GM21381 (cell line): ENCODE data around the gene LRRC27.

Experiments used
- ATAC-seq: cut with Tn5 transposase; IDR thresholded peaks from one replicate; pipeline ENCODE4 v1.9.1; 2021; ENCODE audit warnings: mild to moderate bottlenecking, moderate library complexity; ENCODE audit not compliant: unreplicated experiment

The LRRC27 gene

DNA sequence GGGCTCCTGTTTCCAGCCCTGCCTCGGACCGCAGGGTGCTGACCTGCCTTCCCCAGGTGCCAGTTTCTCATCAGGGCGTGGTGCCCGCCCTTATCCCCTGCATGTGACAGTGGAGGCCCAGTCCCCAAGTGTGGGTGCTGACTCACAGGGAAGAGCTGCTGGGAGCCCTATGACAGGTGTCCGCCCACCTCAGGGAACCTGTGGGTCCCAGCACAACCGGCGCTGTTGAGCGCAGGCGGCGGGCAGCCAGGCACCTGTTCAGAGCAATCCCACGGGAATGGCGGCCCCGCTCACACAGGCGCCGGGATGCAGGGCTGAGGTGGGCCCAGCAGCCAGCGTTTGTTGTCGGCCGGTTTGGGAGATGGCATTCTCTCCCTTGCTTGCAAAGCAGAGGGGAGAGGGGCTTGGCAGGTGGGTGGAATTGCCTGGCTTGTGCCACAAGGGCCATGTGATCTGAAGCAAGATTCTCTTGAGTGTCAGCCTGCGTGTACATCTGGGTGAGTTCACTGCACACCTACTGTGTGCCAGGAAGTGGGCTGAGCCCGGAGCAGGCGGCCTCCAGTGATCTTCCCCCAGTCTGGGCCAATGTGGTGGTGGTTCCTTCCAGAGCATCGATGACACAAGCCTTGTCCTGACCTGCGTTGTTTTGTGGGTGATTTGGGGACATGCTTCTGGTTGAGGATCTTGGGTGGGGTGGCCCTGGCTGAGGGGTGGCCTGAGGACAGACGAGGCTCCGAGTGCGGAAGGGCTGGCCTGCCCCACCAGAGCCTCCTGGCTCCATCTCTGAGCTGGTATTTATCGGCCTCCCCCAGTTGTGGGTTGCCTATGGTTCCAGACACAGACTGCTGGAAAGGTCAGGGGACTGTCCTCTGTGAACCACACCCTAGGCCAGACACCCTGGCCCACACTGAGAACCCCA, 67.4 kb downstream of the LRRC27 start:
- no peak for ATAC-seq

DNA sequence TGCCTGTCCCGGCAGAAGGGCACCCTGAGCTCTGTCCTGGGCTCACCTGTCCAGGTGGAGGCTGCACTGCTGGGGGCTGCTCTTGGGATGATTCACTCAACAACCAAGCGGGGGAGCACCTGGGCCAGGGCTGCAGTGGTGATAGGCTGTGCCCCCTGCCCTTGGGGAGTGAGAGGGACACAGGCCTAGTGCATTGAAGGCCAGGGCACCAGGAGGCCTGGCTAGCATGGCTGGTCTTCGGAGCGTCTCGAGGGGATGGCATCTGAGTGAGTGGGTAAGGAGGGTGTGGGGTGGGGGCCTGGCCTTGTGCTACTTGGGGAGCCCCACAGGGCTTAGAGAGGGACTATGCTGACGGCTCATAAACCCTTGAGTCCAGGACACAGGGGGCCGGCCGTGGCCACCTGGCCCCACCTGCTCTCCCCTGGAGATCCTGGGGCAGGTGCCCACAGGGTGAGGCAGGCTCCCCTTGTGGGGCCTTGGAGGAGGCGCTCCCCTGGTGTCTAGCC, 68.1 kb downstream of the LRRC27 start:
- ATAC-seq = no peak

DNA sequence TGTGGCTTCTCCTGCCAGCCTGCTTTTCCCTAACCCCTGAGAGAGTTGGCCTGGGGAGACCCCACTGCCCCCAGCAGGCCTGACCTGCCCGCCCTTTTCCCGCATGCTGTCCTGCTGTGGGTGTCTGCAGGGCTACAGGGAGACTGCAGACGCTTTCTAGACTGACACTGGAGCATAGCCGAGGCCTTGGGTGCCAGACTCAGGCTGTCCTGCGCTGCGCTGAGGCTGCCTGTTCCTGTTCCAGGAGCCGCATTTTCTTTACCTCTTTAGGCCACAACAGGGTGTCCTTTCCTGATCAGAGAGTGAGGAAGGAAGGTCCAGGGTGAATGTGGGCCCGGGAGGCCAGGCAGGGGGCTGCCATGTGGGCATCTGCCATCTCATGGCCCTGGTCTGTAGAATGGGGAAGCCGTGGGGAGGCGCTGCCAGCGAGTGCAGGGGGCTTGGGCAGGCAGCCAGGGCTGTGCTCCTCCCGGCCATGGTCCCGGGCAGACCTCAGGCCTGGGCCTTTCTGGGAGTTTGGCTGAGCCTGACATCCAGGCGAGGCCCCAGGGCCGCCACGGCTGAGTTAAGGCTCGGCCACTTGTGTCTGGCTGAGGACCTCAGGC, 68.7 kb downstream of the LRRC27 start:
- no peak for ATAC-seq

DNA sequence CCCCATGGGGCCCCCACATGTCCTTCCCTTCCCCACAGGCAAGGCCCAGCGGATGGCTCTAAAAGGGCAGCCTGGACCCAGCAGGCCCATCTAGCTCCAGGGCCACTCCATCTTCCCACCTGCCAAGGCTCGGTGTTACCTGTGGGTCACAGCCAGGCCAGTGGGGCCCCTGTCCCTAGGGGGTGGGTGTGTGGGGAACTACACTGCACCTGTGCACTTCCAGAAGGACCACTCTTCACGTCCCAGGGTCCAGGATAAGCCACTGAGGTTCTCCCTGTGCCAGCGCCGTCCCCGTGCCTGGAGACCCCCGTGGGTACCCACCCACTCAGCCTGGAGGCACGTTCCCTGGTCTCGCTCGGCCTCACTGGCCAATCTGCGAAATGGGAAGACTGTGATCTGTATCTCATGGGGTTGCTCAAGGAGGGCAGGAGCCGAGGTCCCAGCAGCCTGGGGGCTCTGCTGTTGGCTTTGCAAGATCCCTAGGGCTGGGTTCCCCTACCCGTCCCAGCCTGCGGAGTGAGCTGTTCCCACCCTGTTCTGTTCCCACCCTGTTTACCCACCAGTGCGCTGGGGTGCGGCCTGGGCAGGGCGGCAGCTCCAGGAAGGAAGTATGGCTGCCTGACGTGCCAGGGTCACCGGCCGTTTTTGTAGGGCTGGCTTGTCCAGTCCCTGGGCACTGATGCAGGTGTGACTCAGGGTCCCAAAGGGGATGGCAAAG, 69.6 kb downstream of the LRRC27 start:
- no peak for ATAC-seq

DNA sequence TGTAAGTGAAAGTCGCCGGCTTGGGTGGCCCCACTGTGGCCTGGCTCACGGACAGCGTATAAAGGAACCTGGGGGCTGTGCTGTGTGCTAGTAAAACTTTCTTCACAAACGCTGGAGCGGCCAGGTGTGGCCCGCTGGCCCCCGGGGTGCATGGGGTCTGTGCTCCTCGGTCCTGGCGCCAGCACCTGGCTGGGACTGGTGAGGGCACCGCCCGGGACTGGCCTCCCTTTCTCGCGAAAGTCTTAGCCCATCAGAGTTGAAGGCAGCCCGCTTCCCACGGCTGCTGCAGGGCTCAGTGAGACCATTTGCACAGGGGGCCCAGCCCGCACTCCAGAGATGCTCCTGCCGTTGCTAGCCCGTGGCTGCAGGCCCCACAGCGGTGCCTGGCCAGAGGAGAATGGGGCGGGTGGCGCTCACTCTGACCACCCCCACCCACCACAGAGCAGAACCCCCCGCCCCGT, 70.8 kb downstream of the LRRC27 start:
- no peak for ATAC-seq

DNA sequence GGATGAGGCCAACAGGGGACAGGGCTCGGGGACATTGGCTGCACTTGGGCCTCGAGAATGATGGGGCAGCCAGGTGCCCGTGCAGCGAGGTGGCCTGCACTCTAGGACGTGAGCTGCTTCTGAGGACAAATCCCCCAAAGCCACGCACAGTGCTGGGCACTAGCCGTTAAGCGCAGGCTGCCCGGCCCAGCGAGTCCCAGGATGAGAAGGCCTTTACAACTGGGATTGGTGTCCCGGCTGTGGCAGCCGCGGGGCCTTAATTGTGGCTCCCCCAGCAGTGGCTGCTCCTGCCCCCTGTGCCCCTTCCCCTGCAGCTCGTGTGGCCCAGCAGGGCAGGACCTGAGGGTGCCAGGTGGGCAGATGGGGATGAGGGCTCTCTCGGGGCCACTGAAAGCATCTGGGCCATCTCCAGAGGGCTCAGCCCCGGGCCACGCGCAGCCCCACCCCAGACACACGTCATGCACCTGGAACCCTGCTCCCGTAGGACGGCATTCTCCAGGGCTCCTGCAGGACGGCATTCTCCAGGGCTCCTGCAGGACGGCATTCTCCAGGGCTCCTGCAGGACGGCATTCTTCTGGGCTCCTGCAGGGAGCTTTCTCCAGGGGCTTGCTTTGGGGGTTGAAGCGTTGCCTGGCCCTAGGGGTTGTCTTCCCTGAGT, 71.6 kb downstream of the LRRC27 start:
- no peak for ATAC-seq

DNA sequence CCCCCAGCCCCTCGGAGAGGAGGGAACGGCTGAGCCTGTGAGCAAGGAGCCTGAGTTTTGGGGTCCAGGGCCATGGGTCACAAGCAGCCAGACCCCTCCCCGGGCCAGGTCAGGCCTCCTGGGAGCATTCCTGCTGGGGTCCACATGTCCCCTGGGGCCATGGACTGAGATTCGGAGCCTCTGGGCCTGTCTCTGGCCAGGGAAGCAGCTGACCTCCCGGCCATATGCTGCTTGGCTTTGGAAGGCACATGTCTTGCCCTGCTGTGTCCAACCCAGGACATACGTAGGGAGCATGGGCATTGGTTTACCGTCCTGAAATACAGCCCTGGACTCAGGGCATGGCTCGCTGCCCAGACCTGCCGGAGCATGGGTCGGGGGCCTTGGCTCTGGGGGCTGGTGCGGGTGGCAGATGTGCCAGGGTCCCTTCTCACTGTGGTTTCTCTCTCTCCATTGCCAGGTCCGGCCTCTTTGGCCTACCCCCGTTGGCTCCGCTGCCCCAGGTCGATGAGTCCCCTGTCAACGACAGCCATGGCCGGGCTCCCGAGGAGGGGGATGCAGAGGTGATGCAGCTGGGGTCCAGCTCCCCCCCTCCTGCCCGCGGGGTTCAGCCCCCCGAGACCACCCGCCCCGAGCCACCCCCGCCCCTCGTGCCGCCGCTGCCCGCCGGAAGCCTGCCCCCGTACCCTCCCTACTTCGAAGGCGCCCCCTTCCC, 72.3 kb downstream of the LRRC27 start:
- ATAC-seq = no peak

DNA sequence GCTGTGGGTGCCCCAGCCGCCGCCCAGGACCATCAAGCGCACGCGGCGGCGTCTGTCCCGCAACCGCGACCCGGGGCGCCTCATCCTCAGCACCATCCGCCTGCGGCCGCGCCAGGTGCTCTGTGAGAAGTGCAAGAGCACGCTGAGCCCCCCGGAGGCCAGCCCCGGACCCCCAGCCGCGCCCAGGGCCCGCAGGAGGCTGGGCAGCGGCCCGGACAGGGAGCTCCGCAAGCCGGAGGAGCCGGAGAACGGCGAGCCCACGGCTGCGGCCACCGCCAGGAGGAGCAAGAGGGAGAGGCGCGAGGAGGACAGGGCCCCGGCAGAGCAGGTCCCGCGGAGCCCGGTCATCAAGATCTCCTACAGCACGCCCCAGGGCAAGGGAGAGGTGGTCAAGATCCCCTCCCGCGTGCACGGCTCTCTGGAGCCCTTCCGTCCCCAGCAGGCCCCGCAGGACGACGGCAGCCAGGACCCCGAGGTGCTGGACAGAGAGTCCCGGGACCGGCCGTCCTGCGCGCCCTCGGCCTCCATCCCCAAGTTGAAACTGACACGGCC, 73.0 kb downstream of the LRRC27 start:
- no peak for ATAC-seq

DNA sequence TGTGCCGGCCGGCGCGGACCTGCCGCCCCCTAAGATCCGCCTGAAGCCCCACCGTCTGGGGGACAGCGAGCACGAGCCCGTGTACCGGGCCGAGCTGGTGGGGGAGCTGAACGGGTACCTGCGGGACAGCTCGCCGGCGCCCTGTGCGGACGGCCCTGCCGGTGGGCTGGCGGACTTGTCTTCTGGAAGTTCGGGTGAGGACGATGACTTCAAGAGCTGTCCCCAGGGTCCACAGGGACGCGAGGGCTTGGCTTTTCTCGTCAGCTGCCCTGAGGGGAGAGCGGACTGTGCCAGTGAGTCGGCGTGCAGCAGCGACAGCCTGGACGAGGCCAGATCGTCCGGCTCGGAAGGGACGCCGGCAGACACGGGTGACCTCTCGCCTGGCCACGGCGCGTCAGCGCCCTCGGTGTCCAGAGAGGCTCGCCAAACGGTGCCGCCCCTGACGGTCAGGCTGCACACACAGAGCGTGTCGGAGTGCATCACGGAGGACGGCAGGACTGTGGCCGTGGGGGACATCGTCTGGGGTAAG, 73.5 kb downstream of the LRRC27 start:
- no peak for ATAC-seq

DNA sequence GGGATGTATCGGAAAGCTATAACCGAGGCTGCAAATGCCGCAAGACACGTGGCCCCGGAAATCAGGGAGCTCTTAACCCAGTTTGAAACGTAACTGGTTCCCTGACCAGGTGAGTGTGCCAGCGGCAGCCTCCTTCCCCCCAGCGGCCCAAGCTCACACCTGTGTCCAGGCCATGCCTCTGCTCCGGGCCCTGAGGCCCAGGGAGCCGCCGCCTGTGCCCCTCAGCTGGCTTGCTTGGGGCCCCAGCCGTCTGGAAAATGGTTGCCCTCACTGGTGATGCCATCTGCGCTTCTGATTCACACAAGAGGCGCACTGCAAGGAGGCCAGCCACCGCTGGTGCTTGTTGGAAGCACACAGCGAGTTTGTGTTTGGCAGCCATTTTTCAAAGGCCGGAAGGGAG, 74.2 kb downstream of the LRRC27 start:
- no peak for ATAC-seq

DNA sequence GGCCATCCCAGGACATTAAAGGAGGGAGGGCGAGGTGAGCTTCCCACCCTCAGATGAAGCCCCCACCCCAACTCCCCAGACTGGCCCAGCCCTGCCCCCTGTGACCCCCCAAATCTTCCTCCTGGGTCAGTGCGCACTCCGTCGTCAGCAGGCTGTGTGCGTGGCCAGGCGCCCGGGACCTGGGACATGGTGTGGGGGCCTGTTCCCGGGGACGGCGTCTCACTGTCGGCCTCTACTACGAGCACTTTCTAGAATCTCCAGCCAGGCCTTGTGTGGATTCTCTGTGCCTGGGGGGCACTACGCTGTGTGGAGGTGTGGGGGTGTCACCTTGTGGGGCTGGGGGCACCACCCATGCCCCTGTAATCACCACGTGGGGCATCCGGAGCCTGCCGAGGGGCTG, 74.8 kb downstream of the LRRC27 start:
- no peak for ATAC-seq

DNA sequence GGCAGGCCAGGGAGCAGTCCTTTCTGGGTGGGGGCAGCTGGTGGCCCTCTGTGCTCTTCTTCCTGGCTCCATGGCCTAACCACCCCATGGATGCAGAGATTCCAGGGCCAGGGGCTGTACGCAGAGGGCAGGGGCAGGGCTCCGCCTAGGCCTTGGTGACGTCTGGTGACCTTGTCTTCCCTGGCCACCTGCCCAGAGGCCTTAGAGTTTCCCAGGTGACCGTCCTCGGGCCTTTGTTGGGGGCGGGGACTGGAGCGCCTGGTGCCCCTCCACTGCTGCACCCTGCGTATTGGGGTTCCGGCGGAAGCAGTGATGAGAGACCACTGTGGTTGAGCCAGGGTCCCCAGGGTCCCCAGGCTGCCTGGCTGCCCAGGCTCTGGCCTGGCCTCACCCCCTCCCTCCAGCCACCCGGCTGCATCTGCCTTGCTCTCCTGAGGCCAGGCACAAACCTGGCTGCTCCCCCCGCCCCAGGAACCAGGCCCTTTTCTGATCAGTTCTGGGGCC, 75.3 kb downstream of the LRRC27 start:
- ATAC-seq = no peak

DNA sequence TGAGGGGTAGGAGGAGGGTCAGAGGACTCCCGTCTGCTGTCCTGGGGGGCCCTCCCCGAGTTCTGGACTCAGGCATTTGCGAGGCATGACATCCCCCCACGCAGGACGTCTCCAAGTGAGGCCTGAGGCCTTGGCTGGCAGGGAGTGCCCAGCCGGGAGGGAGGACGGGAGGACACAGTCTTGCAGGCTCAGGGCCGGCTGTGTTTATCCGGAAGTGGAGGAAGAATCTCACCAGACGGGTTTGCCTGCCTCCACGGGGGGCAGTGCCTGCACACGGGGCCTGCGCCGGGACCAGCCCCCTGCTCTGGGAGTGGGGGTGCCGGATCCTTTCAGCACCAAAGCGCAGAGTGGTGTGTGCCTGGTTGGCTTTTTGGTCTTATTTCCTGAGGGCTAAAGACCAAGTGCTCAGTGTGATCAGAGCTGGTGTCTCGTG, 75.9 kb downstream of the LRRC27 start:
- no peak for ATAC-seq

DNA sequence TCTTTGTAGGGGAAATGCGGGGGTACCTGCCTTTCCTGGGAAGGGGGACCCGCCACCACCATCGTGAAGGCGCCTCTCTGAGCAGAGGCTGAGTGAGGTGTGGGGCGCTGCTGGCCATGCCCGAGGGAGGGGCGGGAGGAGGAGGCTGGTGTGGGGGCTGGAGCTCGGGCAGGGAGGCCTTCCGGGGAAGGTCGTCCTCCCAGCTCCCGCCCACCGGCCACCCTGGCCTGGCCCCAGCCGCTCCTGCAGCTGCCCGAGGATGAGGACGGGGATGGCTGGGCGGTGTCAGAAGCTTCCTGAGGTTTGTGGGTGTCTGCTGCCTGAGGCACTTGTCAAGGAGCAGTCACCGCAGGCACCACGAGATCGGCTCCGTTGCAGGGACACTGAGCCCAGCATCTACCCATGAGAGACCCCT, 76.4 kb downstream of the LRRC27 start:
- ATAC-seq = no peak

DNA sequence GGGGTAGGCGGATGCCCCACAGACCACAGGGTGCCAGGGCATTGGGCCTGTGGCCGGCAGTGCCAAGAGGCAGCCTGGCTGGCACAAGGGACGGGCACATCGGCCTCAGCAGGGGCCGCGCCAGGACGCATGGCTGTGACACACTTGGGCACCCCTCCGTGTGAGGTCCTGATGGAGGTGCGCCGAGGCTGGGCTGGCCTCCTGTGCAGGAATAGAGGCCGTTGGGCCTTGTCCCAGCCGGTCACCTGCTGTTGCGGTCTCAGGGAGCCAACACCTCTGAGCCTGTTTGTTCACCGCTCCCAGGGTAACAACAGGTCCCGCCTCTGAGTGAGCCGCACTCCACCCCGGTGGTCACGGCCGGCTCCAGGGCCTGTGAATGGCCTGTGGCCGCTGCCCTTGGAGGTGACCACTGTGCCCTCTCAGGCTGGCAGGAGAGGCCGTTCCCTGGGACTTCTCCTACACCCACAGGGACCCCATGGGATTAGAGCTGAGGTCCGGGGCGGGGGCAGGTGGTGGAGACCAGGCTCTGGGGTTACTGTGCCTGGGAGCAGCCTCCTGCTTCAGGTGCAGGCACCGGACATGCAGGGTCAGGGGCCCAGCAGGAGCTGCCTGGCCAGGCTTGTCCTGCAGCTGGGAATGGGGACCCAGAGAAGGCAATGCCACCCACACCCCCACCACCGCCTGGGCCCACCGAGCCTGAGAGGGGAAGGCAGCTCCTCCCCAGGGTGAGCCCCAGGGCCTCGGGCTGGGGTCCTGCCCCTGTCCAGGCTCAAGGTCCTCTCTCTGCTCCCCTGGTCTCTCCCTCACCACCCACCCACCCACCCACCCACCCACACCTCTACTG, 77.1 kb downstream of the LRRC27 start:
- no peak for ATAC-seq

DNA sequence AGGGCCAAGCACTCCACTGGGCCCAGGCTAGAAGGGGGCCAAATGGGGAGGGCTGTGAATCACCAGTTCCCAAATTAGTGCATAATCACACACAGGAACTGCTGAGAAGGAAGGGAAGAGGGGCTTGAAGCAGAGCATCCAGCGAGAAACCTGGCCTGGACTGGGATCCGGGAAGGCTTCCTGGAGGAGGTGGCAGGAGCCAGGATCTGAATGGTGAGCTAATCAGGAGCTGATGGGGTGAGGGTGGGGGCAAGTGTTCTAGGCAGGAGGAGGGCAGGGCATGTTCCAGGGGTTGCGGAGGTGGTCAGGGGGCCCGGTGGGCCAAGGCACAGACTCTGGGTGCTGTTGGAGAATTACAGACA, 77.7 kb downstream of the LRRC27 start:
- ATAC-seq = no peak

DNA sequence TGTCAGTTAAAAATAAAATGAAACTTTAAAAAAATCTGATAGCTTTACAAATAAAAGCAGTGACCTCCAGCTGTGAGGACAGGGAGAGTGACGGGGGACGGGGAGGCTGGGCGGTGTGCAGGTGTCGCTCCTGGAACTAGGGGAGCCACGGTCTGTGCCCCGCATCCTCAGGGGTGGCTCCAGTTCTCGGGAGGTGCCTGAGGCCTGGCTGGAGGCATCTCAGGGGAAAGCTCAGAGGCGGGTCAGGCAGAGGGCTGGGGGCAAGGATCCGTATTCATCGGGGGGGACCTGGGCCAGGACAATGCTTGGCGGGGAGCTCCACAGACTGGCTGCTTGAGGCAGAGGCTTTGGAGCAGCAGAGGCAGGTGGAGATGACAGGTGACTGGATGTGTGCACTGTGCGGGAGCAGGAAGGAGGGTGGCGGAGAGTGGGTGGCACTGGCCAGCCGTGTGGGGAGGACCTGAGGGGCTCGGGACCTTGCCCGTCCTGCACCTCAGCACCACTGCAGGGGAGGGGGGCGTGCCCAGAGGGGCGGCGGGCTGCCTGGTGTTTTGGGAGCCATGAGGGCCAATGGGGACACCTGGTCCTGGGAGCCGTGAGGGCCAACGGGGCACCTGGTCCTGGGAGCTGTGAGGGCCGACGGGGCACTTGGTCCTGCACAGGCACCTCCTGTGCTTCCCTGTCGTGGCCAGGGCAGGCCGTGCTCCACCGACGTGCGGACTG, 78.2 kb downstream of the LRRC27 start:
- no peak for ATAC-seq
